Skeletal muscle cell (primary cell): ENCODE measurements around the gene PSMD10.

Source experiments
- DNase-seq: peaks from one replicate; pipeline ENCODE4 v3.0.0-alpha.2; 2010; ENCODE audit warnings: low read depth
- H3K4me3 ChIP-seq: 2 replicates; pipeline ENCODE4 v1.5.1; 2011; ENCODE audit warnings: low read depth, mild to moderate bottlenecking, control low read depth, low read length, moderate library complexity

PSMD10 gene, protein sequence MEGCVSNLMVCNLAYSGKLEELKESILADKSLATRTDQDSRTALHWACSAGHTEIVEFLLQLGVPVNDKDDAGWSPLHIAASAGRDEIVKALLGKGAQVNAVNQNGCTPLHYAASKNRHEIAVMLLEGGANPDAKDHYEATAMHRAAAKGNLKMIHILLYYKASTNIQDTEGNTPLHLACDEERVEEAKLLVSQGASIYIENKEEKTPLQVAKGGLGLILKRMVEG

DNA sequence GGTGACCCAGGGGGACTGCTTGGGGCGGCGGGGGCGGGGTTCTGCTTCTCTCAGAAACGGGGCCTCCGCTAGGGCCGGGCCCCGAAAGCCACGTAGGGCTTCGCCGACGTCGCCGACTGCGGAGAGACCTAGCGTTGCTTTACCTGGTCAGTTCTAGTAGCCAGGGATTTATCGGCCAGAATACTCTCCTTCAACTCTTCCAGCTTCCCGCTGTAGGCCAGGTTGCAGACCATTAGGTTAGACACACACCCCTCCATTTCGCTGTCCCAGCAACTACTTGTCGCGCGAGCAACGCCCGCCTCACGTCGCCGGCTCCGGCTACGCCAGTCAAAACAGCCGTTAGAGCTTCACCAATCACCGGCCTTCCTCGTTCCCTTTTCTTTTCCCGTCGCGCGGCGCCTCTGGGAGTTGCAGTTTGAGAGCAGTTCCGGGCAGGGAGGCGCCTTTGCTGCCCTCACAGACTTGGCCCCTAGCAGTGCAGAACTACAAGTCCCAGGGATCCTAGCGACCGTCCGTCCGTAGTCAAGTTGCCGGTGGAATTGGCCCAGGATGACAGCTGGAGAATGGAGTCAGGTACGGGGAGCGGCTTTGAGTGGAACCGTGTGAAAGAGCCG lies at the start of gene PSMD10, which contains the start of gene ATG4A:
PSMD10 (minus strand) TSS at position 279 of the 614 bp plus-strand sequence; CDS start at position 257, 22 bp downstream.
ATG4A (plus strand) TSS at position 515 of the 614 bp plus-strand sequence; CDS start at position 564, 49 bp downstream.
- H3K4me3 ChIP-seq, result peak within 1 kb of the TSS; percentile 76
- peak; percentile 82 for DNase-seq

DNA sequence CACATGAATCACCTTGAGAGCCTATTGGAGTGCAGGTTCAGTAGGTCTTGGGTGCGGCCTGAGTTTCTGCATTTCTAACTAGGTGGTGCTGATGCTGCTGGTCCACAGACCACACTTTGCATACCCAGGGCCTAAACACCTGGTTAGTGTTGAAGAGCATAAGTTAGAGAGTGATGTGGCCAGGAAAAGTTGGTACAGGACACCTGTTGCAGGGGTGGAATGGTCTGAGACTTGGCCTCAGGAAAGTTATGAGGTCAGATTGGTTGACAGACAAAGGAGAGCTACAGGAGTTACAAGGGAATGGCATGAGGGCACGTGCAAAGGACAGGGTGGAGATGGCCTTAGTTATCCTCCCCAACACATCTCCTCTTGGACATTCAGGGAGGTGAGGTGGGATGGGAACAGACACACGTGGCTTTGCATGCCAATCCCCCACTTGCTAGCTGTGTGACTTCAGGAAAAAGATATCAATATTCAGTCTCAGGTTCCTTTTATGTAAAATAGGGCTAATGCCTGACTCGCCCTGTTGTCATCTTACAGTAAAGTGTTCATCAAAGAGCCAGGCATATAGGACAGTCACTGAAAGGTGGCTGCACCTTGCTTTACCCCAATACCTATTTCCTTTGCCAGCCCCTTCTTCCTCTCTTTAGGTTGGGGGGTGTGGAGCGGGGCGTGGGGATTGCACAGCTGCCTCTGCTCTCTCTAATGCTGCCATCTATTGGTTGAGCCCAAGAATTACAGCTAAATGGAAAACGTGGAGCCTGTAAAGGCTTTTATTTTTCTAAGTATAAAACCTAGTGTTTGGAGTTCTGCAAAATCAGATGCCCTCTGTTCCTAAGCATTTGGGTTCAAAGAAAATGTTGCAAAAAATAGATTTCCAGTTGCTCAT lies 47.7 kb upstream of the PSMD10 start:
- H3K4me3 ChIP-seq, result no peak overlapping the region
- DNase-seq, result no peak

DNA sequence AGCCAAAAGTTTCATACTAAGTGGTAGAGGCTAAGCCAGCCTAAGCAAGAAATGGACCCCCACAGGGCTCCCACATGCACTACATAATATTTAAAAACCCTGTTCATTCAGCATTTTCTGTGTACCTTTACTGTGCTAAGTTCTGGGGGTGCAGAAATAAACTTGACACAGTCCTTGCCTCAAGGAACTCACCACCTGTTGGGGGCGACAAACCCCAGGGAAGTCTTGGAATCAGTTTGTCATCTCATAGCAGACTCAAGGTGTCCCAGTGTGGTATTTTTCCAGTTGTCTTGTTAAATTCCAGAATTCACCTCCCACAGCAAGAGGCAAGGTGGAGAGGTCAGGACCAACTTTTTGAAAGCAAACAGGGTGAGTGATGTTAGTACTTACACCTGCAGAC lies 43.4 kb upstream of the PSMD10 start:
- DNase-seq, result no peak
- H3K4me3 ChIP-seq, result no peak overlapping the region

DNA sequence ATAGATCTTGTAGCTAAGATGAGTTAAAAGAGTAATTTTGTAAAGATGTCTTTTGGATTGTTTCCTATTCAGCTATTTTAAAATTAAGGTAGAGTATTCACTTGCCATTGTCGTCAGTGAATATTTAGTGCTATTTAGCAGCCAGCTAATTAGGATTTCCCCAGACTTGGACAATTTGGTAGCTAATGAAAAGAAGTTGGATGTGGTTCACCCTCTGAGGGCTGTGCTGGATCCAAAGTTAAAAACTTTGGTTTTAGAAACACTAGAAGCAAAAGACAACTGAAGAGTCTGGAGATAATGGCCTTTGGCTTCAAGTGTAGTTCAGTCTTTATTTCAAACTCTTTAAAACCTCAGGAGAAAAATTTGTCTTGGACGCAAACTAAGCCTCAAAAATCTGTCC lies 41.5 kb upstream of the PSMD10 start:
- no peak overlapping the region for H3K4me3 ChIP-seq
- DNase-seq, result no peak

- no peak for DNase-seq
Observed at GRCh38 chrX:108132034-108132433, 40.7 kb upstream of the PSMD10 start.

GRCh38 chrX:108131471-108131870 lies 40.1 kb upstream of the PSMD10 start:
- DNase-seq, result no peak
- no peak overlapping the region for H3K4me3 ChIP-seq

More at GRCh38 chrX:108132034-108132433, 40.7 kb upstream of the PSMD10 start:
- no peak overlapping the region for H3K4me3 ChIP-seq

DNA sequence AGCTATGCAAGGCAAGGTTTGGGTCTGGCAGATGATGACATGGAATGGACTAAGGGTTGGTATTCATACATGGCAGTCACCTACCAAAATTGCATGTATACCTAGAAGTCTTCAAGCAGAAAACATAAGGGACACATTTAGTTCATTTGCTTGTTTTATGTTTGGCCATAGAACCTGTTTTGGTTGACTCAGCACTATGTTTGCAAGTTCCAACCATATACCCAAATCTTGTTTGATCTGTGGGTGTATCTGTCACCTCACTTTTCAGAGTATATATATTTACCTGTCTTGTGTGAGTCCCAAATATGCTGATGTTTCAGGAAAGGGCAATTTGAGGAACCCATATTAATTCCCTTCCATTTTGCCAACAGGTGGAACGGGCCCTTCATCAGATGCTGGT lies 39.5 kb upstream of the PSMD10 start:
- DNase-seq, result no peak
- H3K4me3 ChIP-seq, result no peak overlapping the region

- no peak overlapping the region for H3K4me3 ChIP-seq
- DNase-seq, result no peak
Observed at GRCh38 chrX:108127152-108127551, 35.8 kb upstream of the PSMD10 start.

- no peak overlapping the region for H3K4me3 ChIP-seq
- no peak for DNase-seq
Observed at GRCh38 chrX:108126661-108127060, 35.3 kb upstream of the PSMD10 start.

GRCh38 chrX:108123591-108124366 lies 32.4 kb upstream of the PSMD10 start:
- DNase-seq, result no peak

GRCh38 chrX:108122748-108123147 lies 31.4 kb upstream of the PSMD10 start:
- H3K4me3 ChIP-seq, result no peak overlapping the region
- DNase-seq, result peak; percentile 9

More at GRCh38 chrX:108123591-108124366, 32.4 kb upstream of the PSMD10 start:
- H3K4me3 ChIP-seq, result no peak overlapping the region

GRCh38 chrX:108121291-108121690 lies 29.9 kb upstream of the PSMD10 start:
- H3K4me3 ChIP-seq, result no peak overlapping the region
- no peak for DNase-seq

- no peak for DNase-seq
- no peak overlapping the region for H3K4me3 ChIP-seq
Observed at GRCh38 chrX:108117988-108118387, 26.6 kb upstream of the PSMD10 start.

DNA sequence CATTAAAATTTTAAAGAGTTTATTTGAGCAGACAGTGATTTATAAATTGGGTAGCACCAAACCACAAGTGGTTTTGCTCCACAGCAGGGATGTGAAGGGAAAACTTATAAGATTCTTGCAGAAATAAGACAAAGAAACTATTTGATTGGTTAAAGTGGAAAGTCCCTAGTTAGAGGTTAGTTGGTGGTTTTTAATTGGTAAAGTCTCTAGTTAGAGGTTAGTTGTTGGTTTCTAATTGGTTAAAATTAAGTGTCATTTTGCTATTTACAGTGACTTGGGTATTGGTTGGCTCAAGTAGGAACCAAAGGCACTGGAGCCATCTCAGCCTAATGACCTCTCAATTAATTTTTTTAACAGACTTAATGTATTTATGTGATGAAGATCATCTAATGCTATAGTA lies 23.2 kb upstream of the PSMD10 start:
- no peak overlapping the region for H3K4me3 ChIP-seq
- no peak for DNase-seq

DNA sequence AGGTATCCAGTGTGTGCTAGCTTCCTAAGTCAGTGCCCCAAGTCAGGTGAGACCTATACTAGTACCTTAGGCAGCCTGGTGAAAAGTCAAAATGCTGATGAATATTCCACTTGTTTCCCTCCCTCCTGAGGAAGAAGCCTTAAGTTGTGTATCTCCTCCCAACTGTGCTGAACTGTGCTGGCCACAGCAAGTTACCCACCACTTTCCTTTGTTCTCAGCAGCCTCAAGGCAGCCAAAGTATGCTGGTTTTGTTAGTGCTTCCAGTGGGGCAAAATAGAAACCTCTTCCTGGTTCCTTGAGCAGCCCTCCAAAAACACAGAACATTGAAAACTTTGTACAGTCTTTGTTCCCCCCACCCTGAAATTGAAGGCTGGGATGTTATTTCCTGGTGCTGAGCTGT lies 14.1 kb upstream of the PSMD10 start:
- no peak overlapping the region for H3K4me3 ChIP-seq
- DNase-seq, result no peak

- no peak overlapping the region for H3K4me3 ChIP-seq
- no peak for DNase-seq
Observed at GRCh38 chrX:108097380-108097779, 6.0 kb upstream of the PSMD10 start.

- peak overlapping the region; percentile 76 for H3K4me3 ChIP-seq
- no peak for DNase-seq
Observed at GRCh38 chrX:108091878-108092291, 543 bp upstream of the PSMD10 start.

GRCh38 chrX:108090491-108091263 lies 665 bp downstream of the PSMD10 start:
- H3K4me3 ChIP-seq, result peak overlapping the region; percentile 76
- no peak for DNase-seq

DNA sequence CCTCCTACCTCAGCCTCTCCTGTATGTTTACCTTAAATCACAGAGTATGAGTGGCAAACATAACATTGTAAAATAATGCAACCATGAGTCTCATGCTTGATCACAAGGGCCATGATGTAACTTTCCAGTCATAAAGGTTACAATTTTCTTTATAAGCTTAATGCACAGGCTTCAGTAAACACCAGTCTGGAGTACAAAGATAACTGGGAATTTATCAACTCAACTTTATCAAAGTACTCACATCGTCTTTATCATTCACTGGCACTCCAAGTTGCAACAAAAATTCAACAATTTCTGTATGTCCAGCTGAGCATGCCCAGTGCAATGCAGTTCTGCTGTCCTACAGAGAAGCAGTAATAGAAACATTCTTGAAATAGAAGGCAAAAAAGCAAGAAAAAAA lies 2.8 kb downstream of the PSMD10 start:
- H3K4me3 ChIP-seq, result no peak overlapping the region
- DNase-seq, result no peak
